ENCODE data around the gene MYL12B. TPM values are rescaled to one million over a fixed set of nuclear protein-coding genes. Genes with fewer than 3 reads are reported as not detected.

Gene MYL12B
- total and polyA plus RNA-seq, 2 of the 8 experiments (the other 6 are each of a cell fraction or from before 2014, with no cell fraction given) = 174 to 188 TPM

Other genes starting within 250 kb of the MYL12B start
- gene LPIN2, start 249.0 kb upstream of the MYL12B start, total RNA-seq (2021; fragmentation: NEBNext Ultra II Directional; extraction: Animal tissue kit (Norgen Biotek cat#: 25700)) = 13.8 and 14.2 TPM in 2 replicates
- 7.4 and 7.7 TPM in 2 replicates for gene LPIN2, start 249.0 kb upstream of the MYL12B start, polyA plus RNA-seq (2011; rRNA removed)
- 0.32 and 0.78 TPM in 2 replicates for gene MYOM1, start 42.2 kb upstream of the MYL12B start, total RNA-seq (2021; fragmentation: NEBNext Ultra II Directional; extraction: Animal tissue kit (Norgen Biotek cat#: 25700))
- gene MYOM1, start 42.2 kb upstream of the MYL12B start, polyA plus RNA-seq (2011; rRNA removed) = 0.06 and 0.16 TPM in 2 replicates
- gene MYL12A, start 14.3 kb upstream of the MYL12B start, total RNA-seq (2021; fragmentation: NEBNext Ultra II Directional; extraction: Animal tissue kit (Norgen Biotek cat#: 25700)) = 238 and 247 TPM in 2 replicates
- 88.4 and 188 TPM in 2 replicates for gene MYL12A, start 14.3 kb upstream of the MYL12B start, polyA plus RNA-seq (2011; rRNA removed)
- 259 and 262 TPM in 2 replicates for gene TGIF1, start 188.0 kb downstream of the MYL12B start, total RNA-seq (2021; fragmentation: NEBNext Ultra II Directional; extraction: Animal tissue kit (Norgen Biotek cat#: 25700))
- 256 and 288 TPM in 2 replicates for gene TGIF1, start 188.0 kb downstream of the MYL12B start, polyA plus RNA-seq (2011; rRNA removed)

Measured in H1 (cell line).